ENCODE data around the gene TEKT2. TPM values are rescaled to one million over a fixed set of nuclear protein-coding genes. Genes with fewer than 3 reads are reported as not detected.

The TEKT2 gene
- total RNA-seq, 2 experiments from 2014 or later: 0.22 to 0.33 TPM

GRCh38 chr1:36085686-36086526 lies 2.0 kb downstream of the TEKT2 start:
- intact Hi-C loops (cut with DNase I, micrococcal nuclease): loop anchor here in 1 of 2 experiments (2.0 to 10.0 kb wide), 5 partner anchors 81 to 1776 kb away; partner anchors contain the start of gene STK40
- CTCF ChIA-PET: no interaction called here
- POLR2A ChIA-PET: no interaction called here
- Histone ChIP-seq H3K27ac (ENCODE audit: low read depth in 1 of 2, low read length in 2 of 2) (no peak overlapping the region), H3K9me3 (ENCODE audit: control insufficient read depth in 1 of 2, insufficient read depth in 1 of 2, low read length in 2 of 2) (peaks cover 0 to 16% of the 10 kb centered on the region in 2 experiments), H3K4me1 (ENCODE audit: insufficient read depth, low read length) (peaks cover 37% of the 10 kb centered on the region), H3K36me3 (ENCODE audit: insufficient read depth, low read length) (no peaks in the 10 kb centered on the region), H3K27me3 (ENCODE audit: control insufficient read depth in 1 of 2, insufficient read depth in 2 of 2, low read length in 2 of 2) (peaks cover 21 to 26% of the 10 kb centered on the region in 2 experiments), H3K4me3 (ENCODE audit: low read length) (no peak overlapping the region)
- no peak for TF ChIP-seq CTCF (IDR thresholded peaks at IDR 0.05)
- Mint-ChIP-seq H3K27ac (no peak overlapping the region), H3K4me1 (ENCODE audit: low read depth) (peaks cover 13% of the 10 kb centered on the region), H3K27me3 (peaks cover 45% of the 10 kb centered on the region), H3K36me3 (ENCODE audit: low read depth) (peaks cover 13% of the 10 kb centered on the region), H3K9me3 (no peaks in the 10 kb centered on the region), H3K4me3 (peak overlapping the region; percentile 58)
- peak in 2 of 14 experiments; percentile 23 to 29 for DNase-seq
- no peak for ATAC-seq (ENCODE audit: poor library complexity)

- CTCF ChIA-PET: no interaction called here
- no peak for ATAC-seq (ENCODE audit: poor library complexity)
- intact Hi-C loops (cut with DNase I, micrococcal nuclease): loop anchor here in 1 of 2 experiments (2.0 to 10.0 kb wide), 5 partner anchors 82 to 1776 kb away; partner anchors contain the start of gene STK40
- Mint-ChIP-seq H3K36me3 (ENCODE audit: low read depth) (peaks cover 17% of the 10 kb centered on the region), H3K27ac (peak overlapping the region; percentile 70), H3K4me1 (ENCODE audit: low read depth) (peaks cover 17% of the 10 kb centered on the region), H3K9me3 (no peaks in the 10 kb centered on the region), H3K27me3 (peaks cover 37% of the 10 kb centered on the region), H3K4me3 (peak overlapping the region; percentile 88)
- no peak overlapping the region for H3K27ac ChIP-seq (ENCODE audit: low read depth in 1 of 2, low read length in 2 of 2)
- H3K27me3 ChIP-seq (ENCODE audit: control insufficient read depth in 1 of 2, insufficient read depth in 2 of 2, low read length in 2 of 2): peaks cover 21 to 26% of the 10 kb centered on the region in 2 experiments
- H3K36me3 ChIP-seq (ENCODE audit: insufficient read depth, low read length): peaks cover 6% of the 10 kb centered on the region
- POLR2A ChIA-PET: no interaction called here
- H3K4me1 ChIP-seq (ENCODE audit: insufficient read depth, low read length): peaks cover 44% of the 10 kb centered on the region
- H3K9me3 ChIP-seq (ENCODE audit: control insufficient read depth in 1 of 2, insufficient read depth in 1 of 2, low read length in 2 of 2): peaks cover 0 to 16% of the 10 kb centered on the region in 2 experiments
- DNase-seq: peak in 2 of 14 experiments; percentile 26 to 28
- no peak for TF ChIP-seq CTCF (IDR thresholded peaks at IDR 0.05)
- H3K4me3 ChIP-seq (ENCODE audit: low read length): no peak overlapping the region
Observed at GRCh38 chr1:36086529-36087232, 2.8 kb downstream of the TEKT2 start.

- peaks cover 51% of the 10 kb centered on the region for H3K4me1 ChIP-seq (ENCODE audit: insufficient read depth, low read length)
- peak overlapping the region; percentile 93 for H3K4me3 Mint-ChIP-seq
- ChIA-PET POLR2A (interaction anchor here (0.5 kb wide), 1 partner anchor 333 kb away, joined by 3 read pairs; no protein-coding TSS in a partner anchor), CTCF (no interaction called here)
- peaks cover 14% of the 10 kb centered on the region for H3K36me3 ChIP-seq (ENCODE audit: insufficient read depth, low read length)
- peaks cover 25% of the 10 kb centered on the region for H3K36me3 Mint-ChIP-seq (ENCODE audit: low read depth)
- H3K27me3 ChIP-seq (ENCODE audit: control insufficient read depth in 1 of 2, insufficient read depth in 2 of 2, low read length in 2 of 2): peaks cover 21 to 25% of the 10 kb centered on the region in 2 experiments
- H3K27ac ChIP-seq (ENCODE audit: low read depth in 1 of 2, low read length in 2 of 2): no peak overlapping the region
- peak overlapping the region; percentile 70 for H3K27ac Mint-ChIP-seq
- H3K4me3 ChIP-seq (ENCODE audit: low read length): no peak overlapping the region
- peak in 2 of 14 experiments; percentile 33 to 45 for DNase-seq
- H3K4me1 Mint-ChIP-seq (ENCODE audit: low read depth): peaks cover 21% of the 10 kb centered on the region
- intact Hi-C loops (cut with DNase I, micrococcal nuclease): loop anchor here in 1 of 2 experiments (1.0 to 10.0 kb wide), 8 partner anchors 62 to 1775 kb away; partner anchors contain the start of genes AGO1, STK40, THRAP3 and TRAPPC3
- H3K9me3 ChIP-seq (ENCODE audit: control insufficient read depth in 1 of 2, insufficient read depth in 1 of 2, low read length in 2 of 2): peaks cover 0 to 16% of the 10 kb centered on the region in 2 experiments
- peaks cover 29% of the 10 kb centered on the region for H3K27me3 Mint-ChIP-seq
- no peak for ATAC-seq (ENCODE audit: poor library complexity)
- no peak for TF ChIP-seq CTCF (IDR thresholded peaks at IDR 0.05)
- H3K9me3 Mint-ChIP-seq: no peaks in the 10 kb centered on the region
Observed at GRCh38 chr1:36087233-36088123, 3.6 kb downstream of the TEKT2 start.

Measured in CD4-positive, alpha-beta T cell (primary cell).